ENCODE measurements around the gene RASGRF2. TPM values are rescaled to one million over a fixed set of nuclear protein-coding genes. Genes with fewer than 3 reads are reported as not detected.

The RASGRF2 gene
- total RNA-seq, 4 donors from 2014 or later: 1.8 to 4.1 (median 2.5) TPM

DNA sequence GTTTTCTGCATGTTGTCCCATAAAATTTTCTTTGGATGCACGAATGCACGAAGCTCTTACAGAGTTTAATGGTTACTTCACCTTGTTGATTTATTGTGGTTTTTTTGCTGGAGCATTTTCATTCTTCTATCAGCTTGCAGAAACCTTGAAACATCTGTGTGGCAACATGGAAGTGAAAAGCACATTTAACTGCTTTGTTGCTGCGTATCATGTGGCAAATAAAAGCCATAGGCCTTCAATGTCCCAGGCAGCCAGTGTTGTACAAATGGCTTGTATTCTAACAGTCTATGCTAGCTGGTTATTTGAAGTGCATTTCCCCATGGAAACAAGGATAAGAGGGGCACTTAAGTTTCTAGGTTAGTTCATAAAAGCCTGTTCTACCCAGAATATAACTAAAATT, 42.5 kb upstream of the RASGRF2 start:
- 68% methylated on average over 3 of the region's 3 CpGs for WGBS
- Histone ChIP-seq H3K27me3 (no peaks in the 10 kb centered on the region), H3K27ac (no peak overlapping the region), H3K36me3 (no peaks in the 10 kb centered on the region), H3K9me3 (no peaks in the 10 kb centered on the region), H3K4me1 (no peaks in the 10 kb centered on the region), H3K4me3 (no peak overlapping the region)
- no peak for DNase-seq (ENCODE audit: low spot score in 2 of 2)
- no peak for TF ChIP-seq POLR2A (IDR thresholded peaks at IDR 0.05)
- TF ChIP-seq EP300 (IDR thresholded peaks at IDR 0.05): no peak
- TF ChIP-seq CTCF (IDR thresholded peaks at IDR 0.05): no peak
- no peak for TF ChIP-seq POLR2AphosphoS5 (IDR thresholded peaks at IDR 0.05)

DNA sequence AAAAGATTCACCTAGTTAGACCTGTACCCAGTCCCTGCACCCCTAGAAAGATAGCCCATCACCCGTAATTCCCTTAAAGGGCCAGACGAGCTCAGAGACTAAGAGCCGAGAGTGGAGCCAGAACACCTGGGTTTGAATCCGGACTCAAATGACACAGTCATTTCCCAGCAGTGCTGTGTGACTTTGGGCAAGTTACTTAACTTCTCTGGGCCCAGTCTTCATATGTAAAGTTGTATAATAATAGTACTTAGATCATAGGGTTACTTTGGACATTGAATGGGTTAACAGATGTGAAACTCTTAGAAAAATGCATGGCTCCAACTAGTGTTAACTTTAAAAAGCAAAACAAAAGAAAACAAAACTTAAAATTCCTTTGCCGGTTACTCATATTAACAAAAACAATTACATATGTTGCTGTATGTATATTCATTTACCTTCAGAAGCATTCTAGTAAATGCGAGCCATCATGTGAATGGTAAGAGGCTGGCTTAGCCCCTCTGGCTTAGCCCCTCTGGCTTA, 40.4 kb upstream of the RASGRF2 start:
- H3K27me3 ChIP-seq: no peaks in the 10 kb centered on the region
- H3K4me3 ChIP-seq: no peak overlapping the region
- 90% methylated on average over 6 of the region's 6 CpGs for WGBS
- H3K4me1 ChIP-seq: no peaks in the 10 kb centered on the region
- H3K27ac ChIP-seq: no peak overlapping the region
- no peak for DNase-seq (ENCODE audit: low spot score in 2 of 2)
- H3K36me3 ChIP-seq: no peaks in the 10 kb centered on the region
- no peak for TF ChIP-seq CTCF (IDR thresholded peaks at IDR 0.05)
- no peak for TF ChIP-seq POLR2A (IDR thresholded peaks at IDR 0.05)
- no peak for TF ChIP-seq POLR2AphosphoS5 (IDR thresholded peaks at IDR 0.05)
- TF ChIP-seq EP300 (IDR thresholded peaks at IDR 0.05): no peak
- no peaks in the 10 kb centered on the region for H3K9me3 ChIP-seq

GRCh38 chr5:80920333-80920732, 39.8 kb upstream of the RASGRF2 start:
- no peak overlapping the region for H3K27ac ChIP-seq
- no peaks in the 10 kb centered on the region for H3K9me3 ChIP-seq
- H3K27me3 ChIP-seq: no peaks in the 10 kb centered on the region
- no peak for DNase-seq (ENCODE audit: low spot score in 2 of 2)
- H3K36me3 ChIP-seq: no peaks in the 10 kb centered on the region
- H3K4me3 ChIP-seq: no peak overlapping the region
- H3K4me1 ChIP-seq: no peaks in the 10 kb centered on the region
- TF ChIP-seq POLR2AphosphoS5 (IDR thresholded peaks at IDR 0.05) (no peak), EP300 (IDR thresholded peaks at IDR 0.05) (no peak), POLR2A (IDR thresholded peaks at IDR 0.05) (no peak)

DNA sequence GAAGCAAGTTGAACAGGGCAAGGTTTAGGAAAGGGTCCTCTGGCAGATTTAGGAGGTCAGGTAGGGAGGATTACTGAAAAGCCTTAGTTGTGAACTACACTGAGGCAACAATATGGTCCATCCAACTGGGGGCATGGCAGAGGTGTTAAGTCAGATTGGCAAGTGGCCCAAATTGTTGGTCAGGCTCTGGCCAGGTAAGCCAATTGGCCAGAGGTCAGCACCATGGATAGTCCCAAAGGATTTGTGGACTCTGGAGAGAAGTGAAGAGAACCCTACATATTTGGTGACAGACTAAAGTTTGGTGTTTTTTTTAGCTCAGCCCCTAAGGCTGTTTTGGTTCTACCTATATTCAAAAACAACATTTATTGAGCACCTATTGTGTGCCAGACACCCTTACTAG, 39.1 kb upstream of the RASGRF2 start:
- DNase-seq (ENCODE audit: low spot score in 2 of 2): no peak
- Histone ChIP-seq H3K27ac (no peak overlapping the region), H3K4me3 (no peak overlapping the region), H3K27me3 (no peaks in the 10 kb centered on the region), H3K9me3 (no peaks in the 10 kb centered on the region), H3K4me1 (no peaks in the 10 kb centered on the region), H3K36me3 (no peaks in the 10 kb centered on the region)
- TF ChIP-seq CTCF (IDR thresholded peaks at IDR 0.05) (no peak), EP300 (IDR thresholded peaks at IDR 0.05) (no peak), POLR2A (IDR thresholded peaks at IDR 0.05) (no peak), POLR2AphosphoS5 (IDR thresholded peaks at IDR 0.05) (no peak)

- Histone ChIP-seq H3K27ac (no peak overlapping the region), H3K9me3 (no peaks in the 10 kb centered on the region), H3K4me3 (no peak overlapping the region), H3K4me1 (no peaks in the 10 kb centered on the region), H3K36me3 (no peaks in the 10 kb centered on the region), H3K27me3 (no peaks in the 10 kb centered on the region)
- DNase-seq (ENCODE audit: low spot score in 2 of 2): no peak
- TF ChIP-seq EP300 (IDR thresholded peaks at IDR 0.05): no peak
- no peak for TF ChIP-seq POLR2A (IDR thresholded peaks at IDR 0.05)
- TF ChIP-seq CTCF (IDR thresholded peaks at IDR 0.05): no peak
- TF ChIP-seq POLR2AphosphoS5 (IDR thresholded peaks at IDR 0.05): no peak
- WGBS: 92% methylated on average over 1 of the region's 1 CpG
Measured at GRCh38 chr5:80925931-80926330, 34.2 kb upstream of the RASGRF2 start.

DNA sequence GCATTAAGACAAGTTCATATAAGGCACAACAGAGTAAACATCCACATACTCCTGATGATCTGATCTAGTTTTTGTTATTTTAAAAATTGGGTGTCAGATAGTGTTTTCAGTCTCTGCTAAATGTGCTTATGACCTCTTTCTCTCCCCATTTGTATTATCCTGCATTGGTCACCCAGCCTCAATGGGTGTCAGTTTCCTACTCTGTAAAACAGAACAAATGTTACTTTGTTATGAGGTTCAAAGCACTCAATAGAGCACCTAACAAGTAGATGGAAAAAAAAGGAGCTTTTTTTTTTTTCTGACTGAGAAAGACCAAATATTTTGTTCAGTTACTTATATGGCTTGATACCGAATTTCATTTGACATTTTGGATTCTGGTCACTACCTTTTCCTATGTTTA, 33.6 kb upstream of the RASGRF2 start:
- TF ChIP-seq POLR2A (IDR thresholded peaks at IDR 0.05): no peak
- no peak for TF ChIP-seq CTCF (IDR thresholded peaks at IDR 0.05)
- no peak for TF ChIP-seq EP300 (IDR thresholded peaks at IDR 0.05)
- no peak for TF ChIP-seq POLR2AphosphoS5 (IDR thresholded peaks at IDR 0.05)
- DNase-seq (ENCODE audit: low spot score in 2 of 2): no peak
- no peaks in the 10 kb centered on the region for H3K9me3 ChIP-seq
- no peaks in the 10 kb centered on the region for H3K4me1 ChIP-seq
- H3K27ac ChIP-seq: no peak overlapping the region
- H3K27me3 ChIP-seq: no peaks in the 10 kb centered on the region
- no peaks in the 10 kb centered on the region for H3K36me3 ChIP-seq
- 91% methylated on average over 1 of the region's 1 CpG for WGBS
- H3K4me3 ChIP-seq: no peak overlapping the region

All from suprapubic skin (tissue), 4 donors.